ENCODE data around the gene TAF11L2.
"Not testable (repeated sequence)": the region's sequence is repeated elsewhere in the genome, so short reads cannot be mapped to it uniquely, and the experiment has no call there.

The TAF11L2 gene

DNA sequence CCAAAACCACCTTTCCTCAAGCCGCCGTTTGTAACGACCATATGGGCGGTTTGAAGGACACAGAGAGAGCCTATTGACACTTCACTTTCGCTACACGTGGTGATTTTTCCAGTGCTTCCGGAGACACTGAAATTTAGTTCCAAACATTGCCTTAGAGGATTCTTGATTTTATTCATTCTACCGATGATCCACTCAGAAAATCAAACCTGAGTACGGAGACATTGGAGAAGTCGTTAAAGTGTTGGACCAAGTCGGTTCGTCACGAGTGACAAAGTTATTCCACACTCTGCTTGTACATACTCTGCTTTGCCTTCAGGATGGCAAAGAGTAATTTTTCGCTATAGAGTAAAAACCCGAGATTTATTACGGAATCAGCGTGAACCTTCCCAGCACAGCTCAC lies 28.5 kb downstream of the TAF11L2 start:
- DNase-seq: not testable (repeated sequence)

DNA sequence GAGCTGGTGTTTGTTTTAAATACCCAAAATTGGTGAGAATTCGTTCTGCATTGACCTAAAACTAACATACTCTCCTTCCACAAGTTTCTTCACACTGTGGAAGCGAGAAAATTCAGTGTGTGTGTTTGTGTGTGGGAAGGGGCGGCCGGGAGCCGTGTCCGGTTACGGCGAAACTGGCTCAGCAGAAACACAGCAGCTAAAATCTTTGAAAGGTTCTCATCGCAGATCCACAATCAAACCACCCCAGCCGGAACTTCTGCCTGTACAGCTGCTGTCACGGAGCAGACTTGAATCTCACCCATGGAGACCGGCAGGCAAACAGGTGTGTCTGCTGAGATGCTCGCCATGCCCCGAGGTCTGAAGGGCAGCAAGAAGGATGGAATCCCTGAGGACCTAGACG lies 30.3 kb downstream of the TAF11L2 start, which contains the start of gene TAF11L6:
Gene TAF11L6, plus strand, starts transcription at position 301 of the 400 bp plus-strand sequence.
- DNase-seq: not testable (repeated sequence)

All from right kidney (tissue), 1 donor.